Measurements from ENCODE around the gene CBLB.

The CBLB gene

GRCh38 chr3:105845488-105845887, 23.3 kb downstream of the CBLB start:
- DNase-seq, result no peak

DNA sequence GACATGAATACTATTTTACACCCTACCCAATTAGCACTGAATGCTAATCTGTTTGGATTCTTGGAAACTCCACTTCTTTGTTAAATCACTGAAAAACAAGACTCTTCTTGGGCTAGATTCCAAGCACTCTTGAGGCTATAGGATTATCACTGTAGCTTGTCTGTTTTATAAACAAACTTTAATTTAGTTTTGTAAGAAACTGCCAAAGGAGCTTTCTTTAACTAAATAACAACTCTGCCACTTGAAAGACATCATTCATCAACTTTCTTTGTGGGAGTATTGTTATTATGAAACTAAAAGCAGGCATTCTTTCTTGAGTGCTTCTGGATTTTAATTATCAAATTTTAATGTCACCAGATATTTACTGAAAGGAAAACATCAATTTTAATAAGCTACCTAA, 24.1 kb downstream of the CBLB start:
- DNase-seq, result no peak

GRCh38 chr3:105843994-105844393, 24.8 kb downstream of the CBLB start:
- DNase-seq, result no peak

- DNase-seq, result no peak
Measured at GRCh38 chr3:105842943-105843342, 25.9 kb downstream of the CBLB start.

DNA sequence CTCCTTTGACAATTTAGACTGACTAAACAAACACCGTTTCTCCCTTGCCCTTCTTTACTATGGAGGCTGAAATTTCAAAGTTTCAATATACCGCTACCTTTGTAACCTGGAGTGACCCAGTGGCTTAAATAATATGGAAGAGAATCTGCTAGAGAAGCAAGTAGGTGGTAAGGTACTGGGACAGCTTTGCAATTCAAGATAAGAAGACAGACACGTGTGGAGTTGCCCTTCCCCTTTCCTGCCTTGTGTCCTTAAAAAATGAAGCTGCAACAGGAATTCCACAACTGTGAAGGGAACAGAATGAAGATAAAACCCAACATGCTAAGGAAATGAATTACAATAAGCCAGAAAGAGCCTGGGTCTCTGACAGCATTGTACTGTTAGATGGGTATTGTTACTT, 26.4 kb downstream of the CBLB start:
- DNase-seq, result no peak

DNA sequence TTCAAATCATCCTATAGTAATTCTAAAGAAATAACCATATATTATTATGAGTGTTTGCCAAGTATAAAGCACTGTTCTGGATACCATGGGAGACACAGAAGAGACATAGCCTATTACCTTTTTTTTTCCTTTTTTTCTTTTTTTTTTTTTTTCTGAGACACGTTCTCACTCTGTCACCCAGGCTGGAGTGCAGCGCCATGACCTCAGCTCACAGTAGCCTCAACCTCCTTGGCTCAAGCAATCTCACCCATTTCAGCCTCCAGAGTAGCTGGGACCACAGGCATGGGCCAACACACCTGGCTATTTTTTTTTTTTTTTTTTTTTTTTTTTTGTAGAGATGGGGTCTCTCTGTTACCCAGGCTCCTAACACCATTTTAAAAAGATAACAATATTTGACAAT, 30.9 kb downstream of the CBLB start:
- DNase-seq, result no peak

- no peak for DNase-seq
Measured at GRCh38 chr3:105837143-105837740, 31.6 kb downstream of the CBLB start.

DNA sequence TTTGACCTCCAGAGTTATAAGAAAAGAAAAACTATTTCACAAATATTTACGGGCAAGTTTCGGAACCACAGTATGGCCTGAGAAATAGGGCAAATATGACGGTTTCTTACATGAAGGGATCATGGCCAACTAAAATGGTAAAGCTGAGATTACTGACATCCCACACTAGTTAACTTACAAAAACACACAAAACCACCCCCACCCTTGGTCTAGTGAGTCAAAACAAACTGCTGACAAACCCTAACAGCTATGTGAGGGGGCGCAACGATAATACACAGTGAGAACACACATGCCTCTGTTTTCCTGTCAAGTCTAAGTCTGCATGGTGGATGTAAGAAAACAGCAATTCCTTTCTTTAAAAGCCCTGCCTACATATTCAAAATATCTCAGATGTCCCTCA, 32.3 kb downstream of the CBLB start:
- peak; percentile 81 for DNase-seq

GRCh38 chr3:105835606-105836005, 33.2 kb downstream of the CBLB start:
- DNase-seq, result no peak

DNA sequence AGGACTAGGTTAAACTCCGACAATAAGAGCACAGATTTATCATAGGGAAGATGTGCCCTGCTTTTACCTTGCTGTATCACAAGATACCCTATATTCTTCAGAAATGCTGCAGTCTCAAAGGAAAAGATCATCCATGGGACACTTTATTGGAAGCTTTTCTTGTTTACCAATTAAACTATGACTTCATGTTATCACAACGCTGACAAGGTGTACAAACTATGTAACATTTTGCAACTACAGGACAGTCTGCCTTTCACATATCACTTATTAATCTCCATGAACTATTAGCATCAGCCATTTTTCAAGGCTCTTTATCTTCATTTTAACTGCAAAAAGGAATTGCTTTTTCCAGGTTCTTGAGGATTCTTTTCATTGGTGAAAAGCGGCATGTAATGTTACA, 34.0 kb downstream of the CBLB start:
- DNase-seq, result no peak

GRCh38 chr3:105832644-105833043, 36.2 kb downstream of the CBLB start:
- no peak for DNase-seq

DNA sequence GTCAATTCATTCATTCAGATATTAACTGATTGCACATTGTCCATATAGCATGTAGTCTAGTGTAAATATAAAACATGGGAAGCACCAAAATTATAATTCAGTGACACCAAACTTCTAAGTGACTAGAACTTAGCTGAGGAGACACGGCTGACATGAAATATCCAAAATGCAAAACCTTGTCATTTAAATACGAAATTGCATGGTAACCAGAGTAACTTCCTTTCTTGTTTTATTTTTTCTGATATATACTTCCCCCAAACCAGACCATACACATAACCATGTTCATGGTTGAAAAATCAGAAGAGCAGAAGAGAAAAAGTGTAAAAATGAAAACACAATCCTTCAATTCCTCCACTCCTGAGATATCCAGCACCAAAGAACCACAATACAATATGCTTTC, 38.0 kb downstream of the CBLB start:
- no peak for DNase-seq

DNA sequence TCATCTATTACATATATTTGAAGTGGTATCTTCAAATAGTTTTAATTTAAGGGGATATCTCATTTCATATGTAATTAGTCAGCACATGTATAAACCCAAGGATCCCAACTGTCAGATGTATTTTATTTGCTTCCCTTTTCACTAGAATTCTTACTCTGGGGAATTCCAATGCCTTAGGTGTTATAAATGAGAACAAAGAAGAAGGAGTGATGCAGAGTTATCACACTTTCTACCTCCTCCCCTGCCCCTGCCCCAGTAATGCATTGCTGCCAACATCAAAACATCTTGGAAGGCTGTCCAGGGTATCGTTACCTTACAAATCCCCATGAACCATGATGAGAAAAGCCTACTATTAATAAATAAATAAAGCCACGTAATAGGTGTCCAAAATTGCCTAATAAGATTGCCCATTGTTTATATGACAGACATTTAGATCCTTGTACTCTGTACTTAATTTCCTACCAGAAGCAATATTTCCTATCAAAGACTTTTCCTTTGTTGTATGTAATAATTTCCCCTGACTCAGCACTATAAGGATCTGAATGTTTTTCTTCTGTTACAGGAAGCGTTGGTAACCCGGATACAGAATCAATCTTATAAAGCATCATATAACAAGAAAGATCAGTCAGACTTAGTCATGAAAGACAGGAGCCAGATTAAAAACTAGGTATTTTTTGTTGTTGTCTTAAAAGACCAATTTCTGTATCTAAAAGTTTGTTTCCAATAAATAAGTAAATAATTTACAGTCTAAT, 38.8 kb downstream of the CBLB start:
- peak; percentile 66 for DNase-seq

DNA sequence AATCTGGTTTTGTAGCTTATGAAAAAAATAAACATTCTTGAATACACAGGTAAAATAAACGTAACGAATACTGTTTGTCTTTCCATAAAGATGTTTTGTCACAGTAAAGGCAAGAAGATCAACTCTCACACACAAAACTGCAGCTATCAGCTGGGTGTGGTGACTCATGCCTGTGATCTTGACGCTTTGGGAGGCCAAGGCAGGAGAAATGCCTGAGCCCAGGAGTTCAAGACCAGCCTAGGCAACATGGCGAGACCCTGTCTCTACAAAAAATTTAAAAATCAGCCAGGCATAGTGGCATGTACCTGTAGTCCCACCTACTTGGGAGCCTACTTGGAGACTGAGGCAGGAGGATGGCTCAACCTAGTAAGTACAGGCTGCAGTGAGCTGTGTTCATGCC, 39.6 kb downstream of the CBLB start:
- DNase-seq, result no peak

DNA sequence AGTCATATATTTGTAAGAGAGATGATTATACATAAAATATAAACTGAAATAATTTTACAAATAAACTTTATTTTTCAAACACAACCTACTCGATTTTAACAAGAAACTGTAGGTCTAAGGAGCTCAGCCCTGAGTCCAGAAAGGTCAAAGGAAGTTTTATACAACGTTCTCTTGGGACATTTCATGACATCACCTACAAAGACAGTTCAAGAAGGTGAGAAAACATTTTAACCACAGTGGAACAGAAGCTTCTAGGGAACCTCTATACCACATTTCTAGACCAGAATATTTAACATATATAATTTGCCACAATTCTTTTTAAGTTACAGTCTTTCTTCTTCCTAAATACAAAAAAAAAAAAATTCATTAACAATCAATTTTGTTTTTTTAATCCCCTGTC, 40.1 kb downstream of the CBLB start:
- no peak for DNase-seq

DNA sequence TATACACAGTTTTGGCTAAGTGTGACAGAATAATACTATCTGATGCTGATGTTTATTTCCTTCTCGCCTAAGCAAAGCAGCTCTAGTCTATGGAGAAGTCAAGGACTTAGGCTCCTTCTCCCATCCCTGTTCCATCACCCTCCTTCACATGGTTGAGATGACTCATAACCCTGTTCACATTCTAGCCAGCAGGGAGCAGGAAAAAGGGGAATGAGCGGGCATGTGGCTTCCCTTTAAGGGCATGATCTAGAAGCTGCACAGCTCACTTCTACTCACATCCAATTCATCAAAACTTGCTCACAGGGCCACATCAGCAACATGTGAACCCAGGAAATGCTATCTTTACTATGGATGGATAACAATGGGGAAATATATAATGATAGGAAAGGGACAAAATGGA, 40.9 kb downstream of the CBLB start:
- DNase-seq, result peak; percentile 93

GRCh38 chr3:105826778-105827634, 41.8 kb downstream of the CBLB start:
- DNase-seq, result peak; percentile 56

DNA sequence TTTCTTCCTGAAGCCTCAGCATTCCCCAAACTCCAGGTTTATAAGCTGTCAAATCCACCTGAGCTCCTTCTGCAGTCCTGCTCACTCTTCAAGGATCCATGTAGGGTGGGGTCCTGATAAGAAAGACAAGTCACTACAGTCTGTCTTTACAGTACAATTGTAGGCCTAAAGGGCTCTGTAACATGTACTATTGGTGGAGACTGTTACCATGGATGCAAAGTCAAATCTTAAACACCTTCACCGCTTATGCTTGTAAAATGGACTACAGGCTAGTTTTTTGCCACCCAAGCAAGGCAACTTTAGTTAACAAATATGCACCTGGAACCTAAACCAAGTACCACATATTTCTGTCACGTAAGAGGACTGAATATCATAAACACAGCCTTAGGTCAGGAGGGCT, 44.7 kb downstream of the CBLB start:
- DNase-seq, result no peak

GRCh38 chr3:105823149-105823867, 45.5 kb downstream of the CBLB start:
- peak; percentile 96 for DNase-seq

DNA sequence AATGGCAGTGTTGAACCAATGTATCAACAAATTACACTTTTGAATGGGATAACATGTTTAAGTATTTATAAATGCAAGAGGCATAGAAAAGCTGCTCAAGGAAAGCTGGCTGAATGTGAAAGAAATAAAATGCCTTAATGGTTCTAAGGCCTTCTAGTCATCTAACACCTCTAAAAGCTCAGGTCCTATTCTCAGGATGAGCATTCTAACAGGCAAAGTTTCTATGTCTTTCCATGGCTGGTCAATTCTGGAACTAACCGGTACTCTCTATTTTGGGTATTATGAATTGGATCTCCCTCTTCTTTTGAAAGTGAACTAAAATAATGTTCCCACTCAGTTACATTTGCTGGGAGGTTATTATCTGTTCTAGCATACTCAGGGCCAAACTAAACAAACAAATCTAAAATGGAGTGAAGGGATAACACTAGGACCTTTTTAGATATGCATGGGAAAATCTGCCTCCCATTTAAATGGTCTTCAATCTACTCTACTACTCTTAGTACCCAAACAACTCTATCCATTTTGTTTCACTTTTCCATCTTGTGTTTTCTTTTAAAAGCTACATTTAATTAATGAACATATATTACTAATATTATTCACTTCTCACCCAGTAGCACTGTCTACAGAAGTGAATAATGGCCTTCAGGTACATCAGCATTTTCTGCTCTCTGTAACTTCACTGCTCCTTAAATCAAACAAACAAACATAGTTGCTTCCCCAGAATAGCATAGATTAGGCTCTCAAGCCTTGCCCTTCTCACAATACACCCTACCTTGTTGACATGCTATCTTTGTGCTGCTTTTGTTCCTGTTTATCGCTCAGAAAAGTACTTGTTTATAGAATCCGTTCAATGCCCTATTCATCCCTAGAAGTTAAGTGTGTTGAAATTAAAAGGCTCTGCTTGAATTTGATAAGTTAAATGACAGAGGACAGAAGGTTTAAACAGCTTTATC, 46.4 kb downstream of the CBLB start:
- no peak for DNase-seq

DNA sequence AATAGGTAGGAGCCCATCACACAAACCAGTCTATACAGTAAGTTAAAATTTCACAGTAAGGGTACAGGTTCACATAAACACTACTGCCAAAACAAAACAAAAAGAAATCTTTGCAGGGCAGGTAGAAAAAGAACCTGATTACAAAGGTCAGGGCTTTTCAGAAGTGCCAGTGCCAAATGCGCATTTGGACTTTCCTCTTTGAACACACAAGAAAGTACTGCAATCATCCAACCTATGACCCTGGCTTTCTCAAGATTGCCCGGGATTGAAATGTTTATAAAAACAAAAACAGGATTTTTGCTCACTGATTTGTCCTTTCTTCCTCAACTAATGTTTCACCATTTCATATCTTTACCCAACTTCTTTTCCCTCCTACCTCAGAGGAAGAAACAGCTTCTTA, 47.4 kb downstream of the CBLB start:
- DNase-seq, result no peak

DNA sequence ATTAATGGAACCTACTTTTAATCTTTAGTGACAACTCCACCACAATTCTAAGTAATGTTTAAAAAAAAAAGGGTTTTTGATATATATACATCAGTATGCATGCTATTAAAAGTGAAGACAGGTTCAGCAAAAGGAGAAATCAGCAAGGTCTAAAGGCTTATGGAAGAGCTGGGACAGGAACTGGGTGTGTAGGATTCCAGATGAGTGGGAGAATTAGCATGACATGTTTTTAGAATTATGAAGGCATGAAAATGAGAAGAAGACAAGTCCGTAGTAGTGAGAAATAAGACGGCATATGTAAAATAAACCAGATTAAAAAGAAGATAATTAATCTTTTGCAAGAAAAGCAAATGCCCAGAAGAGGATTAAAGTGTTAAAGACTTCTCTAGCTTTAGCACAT, 52.0 kb downstream of the CBLB start:
- no peak for DNase-seq

Data from fibroblast of skin of right biceps (primary cell).